HG03139 (cell line): ENCODE data around the gene BRD3.
"Not testable (repeated sequence)": the region's sequence is repeated elsewhere in the genome, so short reads cannot be mapped to it uniquely, and the experiment has no call there.

Source experiments
- ATAC-seq: cut with Tn5 transposase; IDR thresholded peaks from one replicate; pipeline ENCODE4 v1.9.1; 2021; ENCODE audit not compliant: unreplicated experiment

The BRD3 gene

GRCh38 chr9:134067904-134068743, at the start of gene BRD3:
Gene BRD3 (minus strand): TSS chr9:134068026. CDS start chr9:134053477, 14,549 bp downstream.
- ATAC-seq, result peak; percentile 74

- ATAC-seq, result no peak
Observed at GRCh38 chr9:134112561-134112960, 44.7 kb upstream of the BRD3 start.

GRCh38 chr9:134111064-134111463, 43.2 kb upstream of the BRD3 start:
- ATAC-seq, result no peak

GRCh38 chr9:134103391-134103998, 35.7 kb upstream of the BRD3 start:
- ATAC-seq, result no peak

GRCh38 chr9:134101623-134102149, 33.9 kb upstream of the BRD3 start:
- ATAC-seq, result no peak

- ATAC-seq, result not testable (repeated sequence)
Observed at GRCh38 chr9:134101133-134101532, 33.3 kb upstream of the BRD3 start.

GRCh38 chr9:134100040-134100439, 32.2 kb upstream of the BRD3 start:
- no peak for ATAC-seq

- ATAC-seq, result no peak
Observed at GRCh38 chr9:134099123-134099761, 31.4 kb upstream of the BRD3 start.

- no peak for ATAC-seq
Observed at GRCh38 chr9:134089972-134090371, 22.1 kb upstream of the BRD3 start.

GRCh38 chr9:134088063-134088725, 20.4 kb upstream of the BRD3 start:
- no peak for ATAC-seq

GRCh38 chr9:134085674-134086073, 17.8 kb upstream of the BRD3 start:
- ATAC-seq, result no peak

GRCh38 chr9:134083451-134083850, 15.6 kb upstream of the BRD3 start:
- ATAC-seq, result no peak

- ATAC-seq, result no peak
Observed at GRCh38 chr9:134076644-134077043, 8.8 kb upstream of the BRD3 start.

- not testable (repeated sequence) for ATAC-seq
Observed at GRCh38 chr9:134075689-134076088, 7.9 kb upstream of the BRD3 start.

GRCh38 chr9:134073500-134073899, 5.7 kb upstream of the BRD3 start:
- no peak for ATAC-seq

- ATAC-seq, result not testable (repeated sequence)
Observed at GRCh38 chr9:134072683-134073082, 4.9 kb upstream of the BRD3 start.

GRCh38 chr9:134071149-134071548, 3.3 kb upstream of the BRD3 start:
- no peak for ATAC-seq

- no peak for ATAC-seq
Observed at GRCh38 chr9:134069480-134070399, 1.9 kb upstream of the BRD3 start.

GRCh38 chr9:134068744-134069479, 1.1 kb upstream of the BRD3 start:
- ATAC-seq, result no peak
